HG03039 (cell line): ENCODE measurements around the gene CFAP157.
"Not testable (repeated sequence)": the region's sequence is repeated elsewhere in the genome, so short reads cannot be mapped to it uniquely, and the experiment has no call there.

Experiments
- ATAC-seq: cut with Tn5 transposase; IDR thresholded peaks from one replicate; pipeline ENCODE4 v1.9.1; 2021; ENCODE audit warnings: mild to moderate bottlenecking, moderate library complexity; ENCODE audit not compliant: unreplicated experiment

The CFAP157 gene

GRCh38 chr9:127734747-127735529 is 28.1 kb downstream of the CFAP157 start, which contains the start of gene TOR2A:
Gene TOR2A, minus strand, starts transcription at chr9:127735294. Its CDS starts 24 bp downstream, at chr9:127735270.
- peak; percentile 86 for ATAC-seq

GRCh38 chr9:127735530-127736185 is 28.9 kb downstream of the CFAP157 start:
- no peak for ATAC-seq

GRCh38 chr9:127738666-127739065 is 31.9 kb downstream of the CFAP157 start:
- no peak for ATAC-seq

- no peak for ATAC-seq
Observed at GRCh38 chr9:127739614-127740330, 33.0 kb downstream of the CFAP157 start.

- no peak for ATAC-seq
Observed at GRCh38 chr9:127741831-127742434, 35.1 kb downstream of the CFAP157 start.

GRCh38 chr9:127742435-127743088 is 35.8 kb downstream of the CFAP157 start:
- no peak for ATAC-seq

GRCh38 chr9:127744398-127745110 is 37.8 kb downstream of the CFAP157 start:
- ATAC-seq = no peak

GRCh38 chr9:127746959-127747569 is 40.3 kb downstream of the CFAP157 start:
- no peak for ATAC-seq

GRCh38 chr9:127749090-127749787 is 42.5 kb downstream of the CFAP157 start:
- no peak for ATAC-seq

- no peak for ATAC-seq
Observed at GRCh38 chr9:127751269-127752054, 44.7 kb downstream of the CFAP157 start.

GRCh38 chr9:127753148-127753547 is 46.4 kb downstream of the CFAP157 start:
- ATAC-seq = no peak

- ATAC-seq = no peak
Observed at GRCh38 chr9:127753622-127754021, 46.8 kb downstream of the CFAP157 start.

GRCh38 chr9:127754099-127755060 is 47.6 kb downstream of the CFAP157 start:
- no peak for ATAC-seq

GRCh38 chr9:127755061-127756060 is 48.6 kb downstream of the CFAP157 start:
- no peak for ATAC-seq

GRCh38 chr9:127756233-127756632 is 49.4 kb downstream of the CFAP157 start:
- ATAC-seq = no peak

- not testable (repeated sequence) for ATAC-seq
Observed at GRCh38 chr9:127756776-127757175, 50.0 kb downstream of the CFAP157 start.
